Loucy (cell line): ENCODE results near the gene GLRX2.

Experiments used
- H2AFZ ChIP-seq: fragments of 200-600 bp; sonication (generic); 2 replicates; pipeline ENCODE4 v1.6.0; 2016; ENCODE audit warnings: antibody characterized with exemption, mild to moderate bottlenecking, low read length, moderate library complexity
- H3F3A ChIP-seq: fragments of 200-600 bp; 2 replicates; pipeline ENCODE4 v1.6.0; 2016; ENCODE audit warnings: antibody characterized with exemption, low read depth, mild to moderate bottlenecking
- H3K27me3 ChIP-seq: fragments of 200-600 bp; sonication (generic); 2 replicates; pipeline ENCODE4 v1.6.1; 2014; ENCODE audit warnings: low read length, mild to moderate bottlenecking; ENCODE audit not compliant: insufficient read depth, poor library complexity, severe bottlenecking
- H3K36me3 ChIP-seq: fragments of 200-600 bp; sonication (generic); 2 replicates; pipeline ENCODE4 v1.6.1; 2016; ENCODE audit warnings: low read length; ENCODE audit not compliant: insufficient read depth
- H3K4me1 ChIP-seq: fragments of 200-600 bp; sonication (generic); 2 replicates; pipeline ENCODE4 v1.5.1; 2014; ENCODE audit warnings: low read length, mild to moderate bottlenecking; ENCODE audit not compliant: insufficient read depth, poor library complexity, severe bottlenecking
- H3K4me2 ChIP-seq: fragments of 200-600 bp; sonication (generic); 2 replicates; pipeline ENCODE4 v1.6.0; 2014; ENCODE audit warnings: antibody characterized with exemption, low read length, low read depth, mild to moderate bottlenecking; ENCODE audit not compliant: poor library complexity, severe bottlenecking
- H3K4me3 ChIP-seq: fragments of 200-600 bp; sonication (generic); 2 replicates; pipeline ENCODE4 v1.5.1; 2014; ENCODE audit warnings: low read length, mild to moderate bottlenecking, mixed read lengths; ENCODE audit not compliant: poor library complexity, severe bottlenecking
- H3K79me2 ChIP-seq: fragments of 200-600 bp; sonication (generic); 2 replicates; pipeline ENCODE4 v1.6.1; 2014; ENCODE audit warnings: low read length; ENCODE audit not compliant: insufficient read depth
- H3K9ac ChIP-seq: fragments of 200-600 bp; sonication (generic); 2 replicates; pipeline ENCODE4 v1.6.0; 2014; ENCODE audit warnings: mild to moderate bottlenecking, low read depth, low read length, moderate library complexity; ENCODE audit not compliant: poor library complexity, severe bottlenecking
- H3K9me2 ChIP-seq: fragments of 200-600 bp; sonication (generic); replicated peaks from 2 replicates; pipeline ENCODE4 v1.6.1; 2016; ENCODE audit warnings: low read depth, low read length, mixed read lengths
- H3K9me3 ChIP-seq: fragments of 200-600 bp; sonication (generic); 2 replicates; pipeline ENCODE4 v1.6.1; 2014; ENCODE audit warnings: mild to moderate bottlenecking, antibody characterized with exemption, low read length, low read depth; ENCODE audit not compliant: insufficient read depth
- H4K20me1 ChIP-seq: fragments of 200-600 bp; sonication (generic); 2 replicates; pipeline ENCODE4 v1.6.0; 2014; ENCODE audit warnings: antibody characterized with exemption, low read length, mild to moderate bottlenecking; ENCODE audit not compliant: insufficient read depth, poor library complexity, severe bottlenecking
- CTCF ChIP-seq: fragments of 200-600 bp; sonication (generic); conservative IDR thresholded peaks from 2 replicates; pipeline ENCODE4 v1.5.1; 2014; ENCODE audit warnings: mild to moderate bottlenecking, antibody characterized with exemption, low read length
- EZH2phosphoT487 ChIP-seq: fragments of 200-600 bp; IDR thresholded peaks from 2 replicates; pipeline ENCODE4 v1.6.1; 2018; ENCODE audit warnings: antibody characterized with exemption, mild to moderate bottlenecking, moderate library complexity, borderline replicate concordance

GLRX2 gene

GRCh38 chr1:193140254-193140653 lies 35.0 kb upstream of the GLRX2 start:
- Histone ChIP-seq H3K4me3 (no peak overlapping the region), H4K20me1 (peaks cover 46% of the 10 kb centered on the region), H3K9me2 (no peaks in the 10 kb centered on the region), H3K9ac (no peak overlapping the region), H3K36me3 (peaks cover 92% of the 10 kb centered on the region), H3K27me3 (no peaks in the 10 kb centered on the region), H3K4me2 (no peak overlapping the region), H3K9me3 (no peaks in the 10 kb centered on the region), H3K79me2 (peaks cover 45% of the 10 kb centered on the region), H2AFZ (no peak overlapping the region), H3F3A (no peaks in the 10 kb centered on the region), H3K4me1 (no peaks in the 10 kb centered on the region)
- TF ChIP-seq CTCF (no peak), EZH2phosphoT487 (no peak)

- H3K9ac ChIP-seq, result no peak overlapping the region
- H3K9me3 ChIP-seq, result no peaks in the 10 kb centered on the region
- H3K27me3 ChIP-seq, result no peaks in the 10 kb centered on the region
- peaks cover 52% of the 10 kb centered on the region for H4K20me1 ChIP-seq
- peaks cover 51% of the 10 kb centered on the region for H3K36me3 ChIP-seq
- H3K9me2 ChIP-seq, result no peaks in the 10 kb centered on the region
- peaks cover 21% of the 10 kb centered on the region for H3K4me1 ChIP-seq
- no peak overlapping the region for H2AFZ ChIP-seq
- H3K4me2 ChIP-seq, result peak overlapping the region; percentile 5
- no peak overlapping the region for H3K4me3 ChIP-seq
- H3K79me2 ChIP-seq, result peaks cover 86% of the 10 kb centered on the region
- no peaks in the 10 kb centered on the region for H3F3A ChIP-seq
- TF ChIP-seq CTCF (no peak), EZH2phosphoT487 (no peak)
Observed at GRCh38 chr1:193131266-193131860, 26.1 kb upstream of the GLRX2 start.

- H3K4me2 ChIP-seq, result peak overlapping the region; percentile 97
- H3K9me3 ChIP-seq, result no peaks in the 10 kb centered on the region
- peaks cover 78% of the 10 kb centered on the region for H3K79me2 ChIP-seq
- peak overlapping the region; percentile 98 for H3K4me3 ChIP-seq
- no peak for TF ChIP-seq CTCF
- no peak for TF ChIP-seq EZH2phosphoT487
- no peaks in the 10 kb centered on the region for H3K27me3 ChIP-seq
- no peaks in the 10 kb centered on the region for H3K9me2 ChIP-seq
- H3K4me1 ChIP-seq, result peaks cover 39% of the 10 kb centered on the region
- peak overlapping the region; percentile 89 for H3K9ac ChIP-seq
- peaks cover 11% of the 10 kb centered on the region for H3K36me3 ChIP-seq
- no peak overlapping the region for H2AFZ ChIP-seq
- H3F3A ChIP-seq, result peaks cover 3% of the 10 kb centered on the region; the same call in 1 of the 2 replicates
- peaks cover 74% of the 10 kb centered on the region for H4K20me1 ChIP-seq
Observed at GRCh38 chr1:193125369-193125768, 20.2 kb upstream of the GLRX2 start.
